RKO (cell line): ENCODE data around the gene ABCA4.

ENCODE experiments used
- DNase-seq: peaks from one replicate; pipeline ENCODE4 v3.0.0-alpha.2; 2016; ENCODE audit warnings: low spot score

ABCA4 gene

GRCh38 chr1:94083681-94084080 lies 37.3 kb downstream of the ABCA4 start:
- no peak for DNase-seq

DNA sequence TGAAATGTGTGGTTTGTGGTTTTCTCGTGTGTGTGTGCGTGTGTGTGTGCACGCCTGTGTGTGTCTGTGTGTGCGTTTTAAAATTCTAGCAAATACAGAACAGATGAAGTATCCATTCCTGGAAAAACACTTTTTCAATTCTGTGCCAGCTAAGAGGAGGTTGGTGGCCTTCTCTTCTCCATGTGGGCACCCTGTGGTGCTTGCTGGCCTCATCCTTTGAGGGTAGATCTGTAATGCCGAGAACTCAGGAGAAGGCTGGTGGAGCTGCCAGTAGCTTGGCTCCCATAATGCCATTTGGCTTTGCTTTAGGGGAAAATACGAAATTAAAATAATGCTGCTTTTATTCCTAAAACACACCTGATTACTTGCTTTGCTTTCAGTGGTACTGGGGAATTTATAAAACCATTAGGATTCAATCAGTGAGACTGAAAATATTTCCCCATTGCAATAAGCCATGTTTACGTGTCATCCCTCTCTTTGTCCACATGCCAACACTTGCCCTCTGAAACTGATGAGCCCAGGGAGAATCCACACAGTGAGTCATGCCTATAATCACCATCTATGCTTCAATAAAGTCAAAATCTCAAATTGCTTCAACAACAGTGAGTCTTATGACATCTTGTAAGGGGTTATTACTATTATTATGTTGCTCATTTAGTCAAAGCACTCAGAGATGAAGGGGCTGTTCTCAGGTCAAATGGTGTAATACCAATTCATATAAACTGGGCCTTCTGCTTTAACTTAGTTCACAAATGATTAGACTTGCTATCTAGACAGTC lies 39.2 kb downstream of the ABCA4 start:
- peak; percentile 16 for DNase-seq

DNA sequence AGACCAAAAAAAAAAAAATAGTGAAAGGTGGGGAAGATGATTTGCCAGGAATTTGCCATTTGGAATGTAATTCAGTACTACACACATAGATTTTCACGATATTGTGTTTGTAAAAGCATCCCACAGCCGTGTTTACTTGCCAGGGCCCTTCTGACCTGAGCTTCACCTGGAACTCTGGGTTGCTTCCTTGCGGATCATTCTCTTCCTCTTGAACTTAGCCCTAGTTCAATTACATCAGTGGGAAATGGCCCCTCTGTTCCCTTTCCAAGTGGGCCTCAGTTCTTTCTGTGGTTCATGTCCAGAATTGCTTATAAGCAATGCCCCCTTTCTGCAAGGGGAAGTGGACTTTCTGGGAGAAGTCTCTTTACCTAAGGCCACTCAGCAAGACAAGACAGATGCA lies 41.0 kb downstream of the ABCA4 start:
- no peak for DNase-seq

DNA sequence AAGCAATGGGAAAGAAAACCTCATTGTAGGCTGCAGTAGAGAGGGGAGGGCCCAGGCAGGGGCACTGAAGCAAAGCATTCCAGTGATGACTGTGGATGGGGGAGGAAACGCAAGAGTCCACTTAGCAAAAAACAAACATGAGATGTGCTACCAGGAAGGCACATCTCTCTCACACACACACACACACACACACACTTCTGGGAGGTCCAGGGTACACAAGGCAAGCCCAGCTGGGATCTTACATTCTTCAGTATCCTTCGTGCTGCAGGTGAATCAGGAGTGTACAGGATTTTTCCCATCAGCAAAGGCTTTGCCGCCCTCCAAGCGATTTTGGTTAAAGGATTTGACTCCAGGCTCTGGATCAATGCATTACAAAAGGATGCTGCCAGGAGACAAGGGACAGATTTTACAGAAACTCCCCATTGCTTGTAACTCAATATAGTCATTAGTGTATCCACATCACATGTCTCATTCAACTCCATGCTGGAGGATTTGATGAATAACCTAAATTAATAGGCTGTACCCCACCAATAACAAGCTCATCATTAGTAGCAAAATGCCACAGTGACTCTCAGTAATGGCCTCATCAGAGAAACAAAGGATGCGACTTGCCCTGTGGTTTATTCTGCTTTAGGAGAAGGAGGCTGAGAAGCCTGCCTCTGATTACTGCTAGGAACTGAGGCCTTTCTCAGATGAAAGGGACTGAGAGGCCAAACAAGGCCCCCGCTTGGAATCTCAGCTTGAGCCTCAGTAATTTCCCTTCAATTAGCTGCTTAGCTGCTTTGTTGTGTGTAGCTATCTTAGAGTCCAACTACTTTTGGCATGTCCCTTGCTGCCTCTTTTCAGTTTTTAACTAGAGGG lies 41.6 kb downstream of the ABCA4 start:
- DNase-seq, result no peak

- DNase-seq, result no peak
Observed at GRCh38 chr1:94072840-94073522, 48.0 kb downstream of the ABCA4 start.

- no peak for DNase-seq
Observed at GRCh38 chr1:94071976-94072375, 49.0 kb downstream of the ABCA4 start.

GRCh38 chr1:94071391-94071790 lies 49.6 kb downstream of the ABCA4 start:
- DNase-seq, result no peak

DNA sequence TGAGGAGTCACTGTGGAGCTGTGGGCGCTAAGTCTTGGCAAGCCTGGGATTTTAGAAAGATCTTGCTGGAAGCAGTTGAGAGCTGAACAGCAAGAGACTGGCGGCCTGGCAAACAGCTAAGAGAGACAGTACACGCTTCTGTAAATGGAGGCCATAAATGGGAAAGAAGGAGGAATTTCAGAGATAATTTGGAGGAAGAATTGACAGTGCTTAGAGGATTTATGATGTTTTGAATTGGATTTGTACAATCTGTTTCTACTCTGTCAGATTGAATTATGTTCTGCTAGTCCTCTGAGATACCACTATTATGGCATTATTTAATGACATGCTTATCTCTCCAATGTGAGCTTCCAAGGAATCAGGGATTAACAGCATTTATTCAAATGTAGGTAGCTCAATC lies 50.1 kb downstream of the ABCA4 start:
- DNase-seq, result no peak

- DNase-seq, result no peak
Observed at GRCh38 chr1:94069919-94070285, 51.0 kb downstream of the ABCA4 start.

GRCh38 chr1:94068999-94069918 lies 51.7 kb downstream of the ABCA4 start:
- DNase-seq, result no peak

GRCh38 chr1:94068096-94068998 lies 52.6 kb downstream of the ABCA4 start:
- DNase-seq, result peak; percentile 41

DNA sequence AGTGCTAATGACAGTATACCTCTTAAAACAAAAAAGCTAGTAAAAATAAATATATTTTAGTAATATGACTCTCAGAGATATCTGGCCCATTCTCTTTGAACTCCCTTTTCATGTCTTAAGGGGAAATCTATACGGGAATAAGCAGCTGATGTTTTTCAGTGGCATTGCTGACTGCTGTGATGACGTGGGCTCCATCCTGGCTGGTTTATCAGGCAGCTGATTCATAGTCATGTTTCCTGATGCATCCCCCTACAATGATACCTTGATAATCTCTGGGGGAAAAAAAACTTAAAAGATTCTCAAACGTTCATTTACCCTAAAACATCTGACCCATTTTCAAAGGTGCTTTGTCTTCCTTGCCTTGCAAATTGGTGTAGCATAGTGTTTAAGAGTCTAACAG lies 53.8 kb downstream of the ABCA4 start:
- DNase-seq, result no peak

DNA sequence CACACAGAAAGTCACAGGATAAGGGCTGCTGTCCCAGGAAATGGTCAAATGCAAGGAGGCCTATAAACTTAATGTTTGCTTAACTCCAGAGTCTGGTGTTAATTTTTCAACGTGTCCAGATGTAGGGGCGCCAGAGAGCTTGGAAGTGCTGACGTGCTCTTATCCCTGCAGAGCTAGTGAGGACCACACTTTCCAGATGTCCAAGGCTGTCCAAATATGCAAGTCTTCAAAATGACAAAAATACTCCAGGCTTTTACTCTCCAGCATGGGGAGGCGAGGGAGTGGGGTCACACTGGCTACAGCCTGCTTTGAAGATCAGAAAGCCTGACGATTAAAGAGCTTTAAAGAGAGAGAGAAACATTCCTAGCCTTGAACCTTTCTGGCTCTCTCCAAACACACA lies 57.6 kb downstream of the ABCA4 start:
- peak; percentile 36 for DNase-seq

- DNase-seq, result peak; percentile 53
Observed at GRCh38 chr1:94061513-94062443, 59.2 kb downstream of the ABCA4 start.

DNA sequence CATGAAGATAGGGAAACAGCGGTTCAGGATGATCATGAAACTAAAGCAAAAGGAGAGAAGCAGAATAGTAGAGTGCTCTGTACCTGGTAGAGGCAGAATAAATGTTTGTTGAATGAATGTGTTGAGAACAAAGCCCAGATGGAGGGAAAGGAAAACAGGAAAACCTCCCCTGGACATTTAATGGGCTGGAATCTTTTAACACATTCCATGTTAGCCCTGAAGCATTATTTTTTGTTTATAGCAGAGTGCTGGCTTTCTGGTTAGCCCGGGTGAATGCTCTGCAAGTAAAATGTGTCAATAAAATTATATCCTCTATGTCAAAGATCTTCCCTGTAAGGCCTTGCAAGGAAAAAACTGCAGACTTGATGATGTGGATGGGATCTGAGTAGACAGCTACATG lies 60.2 kb downstream of the ABCA4 start:
- DNase-seq, result no peak

DNA sequence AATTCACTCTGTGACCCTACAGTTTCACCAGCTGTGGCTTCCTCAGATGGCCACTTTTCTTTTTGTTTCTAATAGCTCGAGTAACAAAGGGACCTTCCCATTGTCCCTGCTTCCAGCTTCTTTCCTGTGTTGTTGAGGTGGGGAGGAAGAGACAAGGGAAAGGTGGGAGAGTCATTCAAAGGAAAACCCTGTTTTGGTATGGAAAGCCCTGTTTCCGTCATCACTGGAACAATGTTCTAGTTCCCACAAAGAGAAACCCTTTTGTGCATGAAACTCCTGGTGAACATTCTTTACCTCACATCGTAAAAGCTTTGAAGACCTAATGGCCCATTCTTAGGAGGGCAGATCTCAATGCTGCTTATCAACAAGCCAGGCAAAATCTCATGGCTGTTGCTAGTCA lies 62.2 kb downstream of the ABCA4 start:
- no peak for DNase-seq

- no peak for DNase-seq
Observed at GRCh38 chr1:94056996-94057395, 64.0 kb downstream of the ABCA4 start.

GRCh38 chr1:94056171-94056570 lies 64.8 kb downstream of the ABCA4 start:
- no peak for DNase-seq

- no peak for DNase-seq
Observed at GRCh38 chr1:94055459-94056122, 65.4 kb downstream of the ABCA4 start.
